Cardiac septum (tissue), 1 donor: Measurements from ENCODE around the gene ATXN1L. TPM values are rescaled to one million over a fixed set of nuclear protein-coding genes. Genes with fewer than 3 reads are reported as not detected.
"Not testable (repeated sequence)": the region's sequence is repeated elsewhere in the genome, so short reads cannot be mapped to it uniquely, and the experiment has no call there.

Experiments used
- DNase-seq: peaks from one replicate; pipeline ENCODE4 v3.0.0-alpha.2; 2020; ENCODE audit warnings: low spot score
- intact Hi-C: fragments of 100-400 bp; cut with DNase I; formaldehyde crosslinking; loops from one replicate; pipeline ENCODE4 v1.14.0; 2022
- total RNA-seq: library from RNA; stranded (reverse); fragmentation: NEBNext Ultra II Directional; extraction: Animal tissue kit (Norgen Biotek cat#: 25700); gene quantifications from one replicate; pipeline ENCODE4 v1.2.1, GENCODE V29; 2021
- donor health status: DM: no; HTN: no; CAD: no.

The ATXN1L gene
- total RNA-seq, 1 donor from 2014 or later = 22.9 TPM

DNA sequence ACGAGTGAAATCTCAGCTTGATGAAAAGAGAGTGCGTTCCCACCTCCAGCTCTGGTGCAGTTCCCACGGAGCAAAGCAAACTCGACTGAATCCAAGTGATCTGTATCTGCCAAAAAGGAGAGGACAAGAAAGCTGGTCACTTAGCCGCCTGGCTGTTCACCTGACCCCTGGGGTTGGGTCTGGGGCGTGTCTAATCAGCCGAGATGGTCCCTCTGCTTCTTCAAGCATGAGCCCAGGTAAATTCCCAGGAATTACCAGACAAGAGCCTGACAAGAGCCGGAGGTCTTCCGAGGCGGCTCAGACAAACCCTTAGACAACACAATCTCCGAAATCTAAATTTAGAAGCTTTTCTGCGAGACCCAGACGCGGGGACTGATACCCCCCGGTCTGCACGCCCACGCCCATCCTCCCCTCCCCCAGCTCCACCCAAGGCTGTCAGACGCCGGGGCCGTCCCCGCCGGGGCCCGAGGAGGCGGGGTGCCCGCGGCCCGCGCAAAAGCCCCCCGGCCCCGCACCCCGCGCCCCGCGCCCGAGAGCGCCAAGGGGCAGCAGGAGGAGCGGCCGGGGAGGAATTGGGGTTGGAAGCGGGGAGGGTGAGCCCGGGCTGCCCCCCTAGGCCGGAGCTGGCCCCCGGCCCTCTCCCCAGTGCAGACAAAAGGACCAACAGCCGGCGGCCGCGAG, 37.5 kb downstream of the ATXN1L start:
- intact Hi-C loops = loop anchor here (1.0 to 5.0 kb wide), 3 partner anchors 12 to 161 kb away; partner anchors contain the start of genes IST1 and PHLPP2
- DNase-seq = no peak

DNA sequence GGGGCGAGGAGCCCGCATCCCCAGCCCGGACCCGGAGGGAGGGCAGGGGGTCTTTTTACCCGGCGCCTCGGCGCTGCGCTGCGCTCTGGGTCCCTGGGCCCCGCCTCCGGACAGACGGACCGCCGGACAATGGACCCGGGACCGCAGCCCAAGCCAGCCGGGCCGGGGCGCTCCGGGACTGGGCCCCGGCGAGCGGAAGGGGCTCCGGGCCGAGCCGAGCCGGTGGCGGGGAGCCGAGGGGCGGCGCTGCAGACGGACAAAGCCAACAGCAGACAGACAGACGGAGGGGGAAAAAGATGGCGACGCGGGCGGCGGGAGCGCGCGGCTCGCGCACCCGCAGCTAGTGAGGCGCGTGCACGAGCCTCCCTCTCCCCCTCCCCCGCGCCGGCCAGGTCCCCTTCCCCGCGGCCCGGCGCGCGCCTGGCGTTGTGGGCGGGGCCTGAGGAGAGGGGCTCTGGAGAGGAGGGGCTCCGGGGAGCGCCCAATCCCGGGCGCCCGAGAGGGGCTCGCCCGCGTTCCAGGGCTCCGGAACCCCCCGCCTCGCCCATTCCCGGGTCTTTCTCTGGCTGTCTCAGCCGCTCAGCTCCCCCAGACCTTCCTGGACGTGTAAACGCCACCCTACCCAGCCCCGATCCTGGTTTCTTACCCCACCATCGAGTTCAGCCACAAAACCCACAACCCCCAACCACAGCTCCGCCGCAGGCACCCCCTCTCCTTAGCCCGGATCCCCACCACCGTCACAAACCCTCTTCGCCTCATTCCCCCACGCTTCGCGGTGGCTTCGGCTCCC, 38.3 kb downstream of the ATXN1L start, which contains the start of gene ZNF821:
Gene ZNF821 (minus strand): TSS at position 334 of the 790 bp plus-strand sequence. CDS start 4,236 bp downstream, outside the sequence.
- DNase-seq = peak; percentile 88
- intact Hi-C loops = loop anchor here (1.0 to 5.0 kb wide), 3 partner anchors 11 to 162 kb away; partner anchors contain the start of genes IST1 and PHLPP2

DNA sequence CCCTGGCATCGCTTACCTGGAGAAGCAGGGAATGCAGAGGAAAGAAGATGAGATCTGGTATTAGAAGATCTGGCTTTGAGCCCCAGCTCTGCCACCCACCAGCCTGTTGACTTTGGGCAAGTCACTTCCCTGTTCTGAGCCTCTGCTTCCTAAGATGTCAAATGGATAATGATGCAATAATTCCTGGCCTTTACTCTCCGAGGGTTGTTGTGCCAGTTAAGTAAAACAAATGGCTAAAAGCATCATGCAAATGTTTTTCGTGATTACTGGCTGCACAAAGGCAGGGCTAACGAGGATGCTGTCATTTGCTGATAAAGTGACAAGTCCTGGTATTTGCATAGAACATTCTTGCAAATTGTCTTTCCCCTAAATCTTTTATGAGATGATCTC, 39.5 kb downstream of the ATXN1L start:
- DNase-seq = no peak
- intact Hi-C loops = no loop called here

DNA sequence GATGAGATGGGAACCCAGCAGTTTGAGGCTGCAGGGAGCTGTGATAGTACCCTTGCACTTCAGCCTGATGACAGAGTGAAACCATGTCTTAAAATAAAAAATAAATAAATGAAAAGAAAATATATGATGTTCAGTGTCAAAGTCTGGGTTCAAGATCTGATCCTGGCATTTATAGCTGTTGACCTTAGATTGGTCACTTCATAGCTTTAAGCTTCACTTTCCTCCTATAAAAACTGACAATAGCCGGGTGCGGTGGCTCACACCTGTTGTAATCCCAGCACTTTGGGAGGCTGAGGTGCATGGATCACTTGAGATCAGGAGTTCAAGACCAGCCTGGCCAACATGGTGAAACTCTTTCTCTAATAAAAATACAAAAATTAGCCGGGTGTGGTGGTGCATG, 43.4 kb downstream of the ATXN1L start:
- DNase-seq = no peak
- intact Hi-C loops = no loop called here

DNA sequence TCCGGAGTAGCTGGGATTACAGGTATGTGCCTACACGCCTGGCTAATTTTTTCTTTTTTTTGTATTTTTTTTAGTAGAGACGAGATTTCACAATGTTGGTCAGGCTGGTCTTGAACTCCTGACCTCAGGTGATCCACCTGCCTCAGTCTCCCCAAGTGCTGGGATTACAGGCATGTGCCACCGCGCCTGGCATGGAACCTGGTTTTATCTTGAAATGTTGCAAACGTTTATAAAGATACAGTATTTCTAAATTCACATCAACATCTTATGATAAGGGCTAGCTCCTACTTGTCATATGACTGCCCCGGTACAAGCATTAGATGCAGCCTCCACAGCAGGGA, 48.1 kb downstream of the ATXN1L start:
- DNase-seq = no peak
- intact Hi-C loops = loop anchor here (2.0 to 10.0 kb wide), 2 partner anchors 85 to 201 kb away; partner anchors contain the start of genes AP1G1, DHX38 and TXNL4B

DNA sequence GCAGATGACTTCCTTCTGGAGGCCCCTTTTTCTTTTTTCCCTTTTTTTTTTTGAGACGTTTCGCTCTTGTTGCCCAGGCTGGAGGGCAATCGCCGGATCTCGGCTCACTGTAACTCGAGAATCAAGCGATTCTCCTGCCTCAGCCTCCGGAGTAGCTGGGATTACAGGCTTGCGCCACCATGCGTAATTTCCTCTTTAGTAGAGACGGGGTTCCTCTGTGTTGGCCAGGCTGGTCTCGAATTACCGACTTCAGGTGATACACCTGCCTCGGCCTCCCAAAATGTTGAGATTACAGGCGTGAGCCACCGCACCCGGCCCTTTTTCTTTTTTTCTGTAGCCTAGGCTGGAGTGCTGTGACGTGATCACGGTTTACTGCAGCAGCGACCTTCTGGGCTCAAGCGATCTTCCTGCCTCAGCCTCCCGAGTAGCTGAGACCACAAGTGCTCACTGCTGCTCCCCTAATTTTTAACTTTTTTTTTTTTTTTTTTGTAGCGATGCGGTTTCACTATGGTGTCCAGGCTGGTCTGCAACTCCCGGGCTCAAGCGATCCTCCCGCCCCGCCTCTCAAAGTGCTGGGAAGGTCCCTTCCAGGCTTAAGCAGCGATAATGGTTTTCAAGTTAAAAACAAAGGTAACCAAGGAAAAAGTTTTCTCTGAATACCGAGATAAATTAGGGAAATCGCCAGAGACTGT, 48.6 kb downstream of the ATXN1L start:
- intact Hi-C loops = loop anchor here (2.0 to 10.0 kb wide), 2 partner anchors 86 to 200 kb away; partner anchors contain the start of genes AP1G1, DHX38 and TXNL4B
- DNase-seq = peak; percentile 80

DNA sequence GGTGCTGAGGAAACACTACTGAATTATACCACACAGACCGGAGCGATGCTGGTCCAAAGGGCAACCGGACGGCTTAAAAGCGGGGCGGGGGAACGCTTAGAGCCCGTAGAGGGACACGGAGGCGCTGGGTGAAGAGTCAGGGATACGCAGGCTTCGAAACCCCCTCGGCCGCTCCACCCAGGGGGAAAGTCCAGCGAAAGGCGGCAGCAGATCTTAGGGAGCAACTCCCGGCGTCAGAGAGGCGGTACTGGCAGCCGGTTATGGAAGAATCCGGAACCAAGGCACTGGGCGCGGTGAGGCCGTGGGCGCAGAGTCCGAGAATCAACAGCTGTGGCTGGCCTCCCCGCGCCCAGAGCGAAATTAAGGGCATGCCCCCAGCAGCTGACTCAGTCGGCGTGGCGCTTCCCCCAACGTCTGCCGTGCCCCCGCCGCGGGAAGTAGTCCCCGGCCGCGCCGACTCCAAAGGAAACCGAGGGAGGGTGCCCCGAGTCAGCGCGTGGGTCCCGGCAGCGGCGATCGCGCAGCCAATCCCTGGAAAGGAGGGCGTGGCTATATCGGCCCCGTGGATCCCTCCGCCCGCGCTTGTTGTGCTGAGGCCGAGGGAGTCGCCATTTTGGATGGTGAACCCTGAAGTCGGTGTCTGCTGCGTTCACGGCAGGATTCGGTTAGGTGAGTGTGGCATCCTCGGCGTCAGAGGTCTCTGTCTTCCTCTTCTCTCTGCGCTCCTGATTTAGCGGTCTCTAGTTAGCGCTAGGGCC, 49.3 kb downstream of the ATXN1L start, which contains the start of gene IST1:
Gene IST1 (plus strand): TSS at position 611 of the 758 bp plus-strand sequence. CDS start 20,110 bp downstream, outside the sequence.
- intact Hi-C loops = loop anchor here (1.0 to 10.0 kb wide), 3 partner anchors 12 to 200 kb away; partner anchors contain the start of genes AP1G1, DHX38 and TXNL4B
- peak; percentile 99 for DNase-seq

DNA sequence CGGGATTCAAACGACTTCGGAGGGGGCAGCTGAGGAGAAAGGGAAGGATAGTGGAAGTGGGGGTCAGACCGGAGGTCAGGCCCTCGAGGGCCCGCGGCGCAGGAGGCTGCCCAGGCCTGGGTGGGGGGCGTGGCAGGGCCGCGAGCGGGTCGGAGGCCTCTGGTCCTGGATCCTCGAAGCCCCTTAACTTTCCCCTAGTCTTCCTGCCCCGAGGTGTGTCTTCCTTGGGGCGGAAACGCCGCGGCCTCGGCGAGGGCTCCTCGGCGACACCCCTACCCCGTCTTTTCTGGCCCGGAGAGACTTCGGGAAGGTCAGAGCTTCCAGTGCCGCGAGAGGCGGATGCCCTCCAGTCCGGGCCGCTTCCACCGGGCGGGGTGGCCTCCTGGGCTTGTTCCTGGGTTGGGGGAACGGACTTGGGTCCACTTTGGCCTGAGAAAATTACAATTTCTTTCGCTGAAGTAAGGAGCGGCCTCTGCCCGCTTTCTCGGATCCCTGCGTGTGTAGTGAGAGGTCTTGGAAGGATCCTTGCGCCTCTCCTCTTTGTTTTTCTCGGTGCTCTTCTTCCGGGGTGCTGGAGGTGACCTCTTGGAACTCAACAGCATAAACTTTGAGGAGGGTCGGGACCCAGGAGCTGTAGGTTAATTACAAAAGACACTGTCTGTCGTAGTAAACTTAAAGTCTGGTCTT, 50.0 kb downstream of the ATXN1L start:
- intact Hi-C loops = loop anchor here (1.0 to 10.0 kb wide), 3 partner anchors 13 to 199 kb away; partner anchors contain the start of genes AP1G1, DHX38 and TXNL4B
- peak; percentile 76 for DNase-seq

DNA sequence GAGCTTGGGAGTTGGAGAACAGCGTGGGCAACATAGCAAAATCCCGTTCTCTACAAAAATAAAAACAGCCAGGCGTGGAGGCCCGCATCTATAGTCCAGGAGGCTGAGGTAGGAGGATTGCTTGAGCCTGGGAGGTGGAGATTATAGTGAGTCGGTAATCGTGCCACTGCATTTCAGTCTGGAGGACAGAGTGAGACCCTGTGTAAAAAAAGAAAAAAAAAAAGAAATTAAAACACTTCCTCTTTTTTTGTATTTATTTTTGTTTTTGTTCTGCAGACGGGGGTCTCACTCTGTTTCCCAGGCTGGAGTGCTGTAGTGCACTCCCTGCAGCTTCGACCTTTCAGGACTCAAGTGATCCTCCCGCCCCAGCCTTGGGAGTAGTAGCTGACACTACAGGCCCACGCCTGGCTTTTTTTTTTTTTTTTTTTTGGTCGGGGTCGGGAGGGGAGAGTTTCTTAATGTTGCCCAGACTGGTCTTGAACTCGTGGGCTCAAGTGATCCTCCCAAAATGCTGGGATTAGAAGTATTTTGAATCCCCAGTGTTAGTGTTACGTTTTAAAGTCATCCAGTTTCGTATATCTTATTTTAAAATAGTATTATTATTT, 51.1 kb downstream of the ATXN1L start:
- intact Hi-C loops = loop anchor here (10.0 kb wide), 1 partner anchor 198 kb away; the partner anchor contains the start of genes DHX38 and TXNL4B
- DNase-seq = no peak

DNA sequence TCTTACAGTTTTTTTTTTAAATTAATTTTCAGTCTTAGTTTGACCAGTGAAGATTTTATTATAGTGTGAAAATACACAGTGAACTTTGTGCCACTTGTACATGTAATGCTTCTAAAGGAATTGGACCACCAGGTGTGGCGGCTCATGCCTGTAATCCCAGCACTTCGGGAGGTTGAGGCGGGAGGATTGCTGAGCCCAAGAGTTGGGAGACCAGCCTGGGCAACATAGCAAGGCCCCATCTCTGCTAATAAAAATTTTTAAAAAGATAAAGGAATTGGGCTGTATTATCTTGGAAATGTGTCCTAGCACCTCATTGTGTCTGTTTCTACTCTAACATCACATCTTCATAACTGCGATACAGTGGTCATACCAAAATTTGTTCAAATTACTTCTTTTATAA, 53.4 kb downstream of the ATXN1L start:
- intact Hi-C loops = loop anchor here (10.0 kb wide), 1 partner anchor 196 kb away; the partner anchor contains the start of genes DHX38 and TXNL4B

DNA sequence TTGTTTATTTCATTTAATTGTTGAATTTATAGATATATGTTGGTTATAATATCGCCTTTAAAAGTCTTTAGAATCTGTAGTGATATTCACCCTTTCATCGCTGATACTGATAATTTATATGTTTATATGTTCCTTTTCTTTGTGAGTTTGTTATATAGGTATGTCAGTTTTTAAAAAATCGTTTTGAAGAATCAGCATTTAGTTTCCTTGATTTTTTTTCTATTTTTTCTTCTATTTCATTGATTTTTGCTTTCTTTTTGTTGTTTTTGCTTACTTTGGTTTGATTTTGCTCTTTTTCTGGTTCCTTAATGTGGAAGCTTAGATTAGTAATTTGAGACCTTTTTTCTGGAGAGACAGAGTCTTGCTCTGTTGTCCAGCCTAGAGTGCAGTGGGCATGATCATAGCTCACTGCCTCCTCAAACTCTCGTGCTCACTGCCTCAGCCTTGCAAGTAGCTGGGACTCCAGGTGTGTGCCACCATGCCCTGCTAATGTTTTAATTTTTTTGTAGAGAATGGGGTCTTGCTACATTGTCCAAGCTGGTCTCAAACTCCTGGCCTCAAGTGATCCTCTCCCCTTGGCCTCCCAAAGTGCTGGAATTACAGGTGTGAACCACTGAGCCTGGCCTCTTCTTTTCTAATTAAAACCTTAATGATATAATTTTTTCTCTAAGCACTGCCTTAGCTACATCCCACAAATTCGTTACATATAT, 57.0 kb downstream of the ATXN1L start:
- intact Hi-C loops = no loop called here
- no peak for DNase-seq

More for the DNA sequence above, 53.4 kb downstream of the ATXN1L start:
- no peak for DNase-seq

DNA sequence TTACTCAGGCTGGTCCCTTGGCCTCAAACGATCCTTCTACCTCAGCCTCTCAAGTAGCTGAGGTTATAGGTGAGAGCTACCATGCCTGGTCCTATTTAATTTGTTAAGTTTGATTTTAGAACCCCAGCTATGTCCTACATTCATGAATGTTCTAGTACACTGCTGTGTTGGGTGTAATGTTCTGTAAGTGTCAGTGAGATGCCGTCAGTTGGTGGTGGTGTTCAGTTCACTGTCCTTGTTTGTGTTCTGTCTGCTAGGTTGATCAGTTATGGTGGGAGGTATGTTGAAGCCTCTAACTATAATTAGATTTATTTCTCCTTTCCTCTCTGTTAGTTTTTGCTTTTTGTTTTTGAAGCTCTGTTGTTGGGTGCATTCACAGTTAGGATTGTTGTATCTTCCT, 57.8 kb downstream of the ATXN1L start:
- intact Hi-C loops = no loop called here
- DNase-seq = no peak

DNA sequence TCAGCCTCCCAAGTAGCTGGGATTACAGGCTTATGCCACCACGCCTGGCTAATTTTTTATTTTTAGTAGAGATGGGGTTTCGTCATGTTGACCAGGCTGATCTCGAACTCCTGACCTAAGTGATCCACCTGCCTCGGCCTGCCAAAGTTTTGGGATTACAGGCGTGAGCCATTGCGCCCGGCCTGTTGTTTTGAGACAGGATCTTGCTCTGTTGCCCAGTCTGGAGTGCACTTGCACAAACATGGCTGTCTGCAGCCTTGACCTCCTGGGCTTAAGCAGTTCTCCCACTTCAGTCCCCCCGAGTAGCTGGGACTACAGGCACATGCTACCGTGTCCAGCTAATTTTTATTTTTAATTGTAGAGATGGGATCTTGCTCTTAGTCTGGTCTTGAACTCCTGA, 58.5 kb downstream of the ATXN1L start:
- no peak for DNase-seq
- intact Hi-C loops = no loop called here

DNA sequence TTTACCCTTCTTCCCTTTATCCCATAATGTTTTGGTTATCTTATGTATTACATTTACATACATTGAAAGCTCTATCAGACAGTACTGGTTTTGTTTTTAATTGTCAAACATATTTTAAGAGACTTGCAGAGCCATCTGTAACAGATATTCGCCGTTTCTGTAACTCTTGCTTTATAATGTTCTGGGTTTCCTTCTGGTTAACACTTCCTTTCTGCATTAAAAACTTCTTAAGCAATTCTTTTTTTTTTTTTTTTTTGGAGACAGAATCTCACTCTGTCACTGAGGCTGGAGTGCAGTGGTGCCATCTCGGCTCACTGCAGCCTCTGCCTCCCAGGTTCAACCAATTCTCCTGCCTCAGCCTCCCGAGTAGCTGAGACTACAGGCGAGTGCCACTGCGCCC, 60.0 kb downstream of the ATXN1L start:
- intact Hi-C loops = not testable (repeated sequence)

More for the DNA sequence above, 60.0 kb downstream of the ATXN1L start:
- not testable (repeated sequence) for DNase-seq
